Astrocyte (in vitro differentiated cells and primary cell): ENCODE measurements around the gene SDC4. TPM values are rescaled to one million over a fixed set of nuclear protein-coding genes. Genes with fewer than 3 reads are reported as not detected.

Experiments
- DNase-seq: peaks from one replicate; pipeline ENCODE4 v3.0.0-alpha.2; 2010; ENCODE audit warnings: low read depth
- FAIRE-seq: peaks from 2 replicates; lab custom pipeline; 2011; peaks lifted over from hg19 to GRCh38; lab: Jason Lieb, UNC
- H2AFZ ChIP-seq: 2 replicates; pipeline ENCODE4 v1.6.0; 2012; ENCODE audit warnings: low read depth, low read length, inconsistent platforms
- H3K27ac ChIP-seq: 2 replicates; pipeline ENCODE4 v1.5.1; 2011; ENCODE audit warnings: low read depth, low read length, inconsistent platforms
- H3K27me3 ChIP-seq: 2 replicates; pipeline ENCODE4 v1.6.0; 2011; ENCODE audit warnings: low read length, inconsistent platforms; ENCODE audit not compliant: insufficient read depth
- H3K36me3 ChIP-seq: 2 replicates; pipeline ENCODE4 v1.5.1; 2011; ENCODE audit warnings: low read length, inconsistent platforms; ENCODE audit not compliant: insufficient read depth
- H3K4me1 ChIP-seq: 2 replicates; pipeline ENCODE4 v1.5.1; 2011; ENCODE audit warnings: low read length, inconsistent platforms; ENCODE audit not compliant: insufficient read depth
- H3K4me2 ChIP-seq: 2 replicates; pipeline ENCODE4 v1.6.0; 2012; ENCODE audit warnings: low read length, inconsistent platforms
- H3K4me3 ChIP-seq: 2 replicates; pipeline ENCODE4 v1.5.1; 2011; ENCODE audit warnings: low read depth, mild to moderate bottlenecking, low read length, inconsistent platforms; ENCODE audit not compliant: insufficient read depth
- H3K79me2 ChIP-seq: 2 replicates; pipeline ENCODE4 v1.6.0; 2012; ENCODE audit warnings: mild to moderate bottlenecking, low read length, inconsistent platforms; ENCODE audit not compliant: insufficient read depth
- H3K9ac ChIP-seq: 2 replicates; pipeline ENCODE4 v1.6.0; 2012; ENCODE audit warnings: mild to moderate bottlenecking, low read length, inconsistent platforms
- H3K9me3 ChIP-seq: 2 replicates; pipeline ENCODE4 v1.5.1; 2012; ENCODE audit warnings: low read depth, mild to moderate bottlenecking, low read length, inconsistent platforms; ENCODE audit not compliant: insufficient read depth
- H4K20me1 ChIP-seq: 2 replicates; pipeline ENCODE4 v1.6.0; 2012; ENCODE audit warnings: low read length, inconsistent platforms; ENCODE audit not compliant: insufficient read depth
- H3K27ac Mint-ChIP-seq: one replicate; pipeline ENCODE4 v1.8.0; 2021; ENCODE audit warnings: mild to moderate bottlenecking, mixed read lengths; ENCODE audit not compliant: unreplicated experiment
- H3K27me3 Mint-ChIP-seq: one replicate; pipeline ENCODE4 v1.8.0; 2021; ENCODE audit warnings: low read depth, mixed read lengths; ENCODE audit not compliant: unreplicated experiment
- H3K36me3 Mint-ChIP-seq: one replicate; pipeline ENCODE4 v1.8.0; 2021; ENCODE audit warnings: low read depth, mixed read lengths; ENCODE audit not compliant: unreplicated experiment
- H3K4me1 Mint-ChIP-seq: one replicate; pipeline ENCODE4 v1.8.0; 2021; ENCODE audit warnings: low read depth, mixed read lengths; ENCODE audit not compliant: unreplicated experiment
- H3K4me3 Mint-ChIP-seq: one replicate; pipeline ENCODE4 v1.8.0; 2021; ENCODE audit warnings: mild to moderate bottlenecking, moderate library complexity, mixed read lengths; ENCODE audit not compliant: unreplicated experiment
- H3K9me3 Mint-ChIP-seq: one replicate; pipeline ENCODE4 v1.8.0; 2021; ENCODE audit warnings: mild to moderate bottlenecking, mixed read lengths; ENCODE audit not compliant: unreplicated experiment
- EZH2 ChIP-seq: IDR thresholded peaks from 2 replicates; pipeline ENCODE4 v1.6.1; 2012; ENCODE audit warnings: mild to moderate bottlenecking, low read length, inconsistent platforms; ENCODE audit not compliant: insufficient read depth
- total RNA-seq: library from RNA; stranded (reverse); gene quantifications from 2 replicates; pipeline ENCODE4 v1.2.1, GENCODE V29; 2021
- TF ChIP-seq, protein P1 (sequence below): IDR thresholded peaks from 2 replicates; pipeline ENCODE4 v1.5.1; 2011; ENCODE audit warnings: low read depth, mild to moderate bottlenecking, inconsistent platforms, low read length, moderate library complexity; ENCODE audit not compliant: insufficient read depth

Gene SDC4
- total RNA-seq, 1 donor from 2014 or later = 135 TPM

DNA sequence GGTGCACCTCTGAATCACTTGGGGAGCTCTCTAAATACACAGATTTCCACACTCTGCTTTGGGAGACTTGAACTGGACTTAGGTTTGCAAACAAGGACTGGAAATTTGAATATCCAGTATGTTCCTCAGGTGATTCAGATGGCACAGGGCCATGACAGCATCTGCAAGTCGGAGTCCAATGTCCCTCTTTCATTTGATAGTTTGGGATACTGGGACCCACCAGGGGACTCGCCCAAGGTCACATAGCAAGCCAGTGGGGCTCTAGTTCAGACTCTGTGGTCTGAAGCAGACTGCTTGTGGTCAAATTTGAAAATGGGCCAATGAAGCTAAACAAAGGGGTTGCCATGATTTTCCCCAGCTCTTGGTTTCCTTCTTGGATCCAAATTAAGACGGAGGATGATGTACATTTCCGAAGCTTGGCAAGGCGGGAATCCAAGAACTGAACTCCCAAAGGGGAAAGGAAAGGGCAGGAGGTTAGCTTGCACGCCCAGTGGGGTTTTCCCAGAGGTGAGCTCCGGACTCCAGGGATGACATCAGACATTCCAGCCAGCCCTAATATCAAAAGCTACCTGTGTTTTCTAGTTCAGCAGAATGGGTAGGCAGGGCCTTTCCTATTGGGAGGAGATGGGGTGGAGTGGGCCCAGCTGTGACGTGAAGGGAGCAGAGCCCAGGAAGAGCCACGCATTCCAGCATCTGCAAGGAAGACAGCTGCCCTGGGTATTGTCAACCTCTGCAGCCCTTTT, 11.4 kb upstream of the SDC4 start:
- H3K27ac ChIP-seq = peak overlapping the region; percentile 59
- H3K4me2 ChIP-seq = peak overlapping the region; percentile 69
- no peak for FAIRE-seq

DNA sequence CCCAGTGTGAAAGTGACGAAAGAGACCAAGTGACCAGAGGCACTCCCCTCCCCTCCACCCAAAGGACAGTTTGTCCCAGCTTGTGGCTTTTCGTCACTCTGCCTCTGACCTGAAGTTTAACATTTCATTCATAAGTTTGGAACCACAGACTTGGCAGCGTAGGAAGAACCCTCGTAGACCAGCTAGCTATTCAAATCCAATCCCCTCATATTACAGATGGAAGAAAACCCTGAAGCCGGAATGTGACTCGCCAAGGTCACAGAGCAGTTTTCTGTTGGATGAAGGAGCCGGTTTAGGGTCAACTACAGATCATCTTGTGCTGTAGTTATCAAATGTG, 10.8 kb upstream of the SDC4 start:
- H3K4me3 Mint-ChIP-seq = no peak overlapping the region
- Histone ChIP-seq H4K20me1 (peaks cover 6% of the 10 kb centered on the region), H3K36me3 (no peaks in the 10 kb centered on the region), H3K4me3 (peak overlapping the region; percentile 4), H2AFZ (no peak overlapping the region), H3K9me3 (no peaks in the 10 kb centered on the region), H3K4me1 (peaks cover 64% of the 10 kb centered on the region), H3K9ac (peak overlapping the region; percentile 30), H3K27me3 (no peaks in the 10 kb centered on the region), H3K4me2 (peak overlapping the region; percentile 69), H3K27ac (peak overlapping the region; percentile 59), H3K79me2 (peaks cover 9% of the 10 kb centered on the region)
- DNase-seq = peak; percentile 79
- FAIRE-seq = no peak
- peaks cover 48% of the 10 kb centered on the region for H3K4me1 Mint-ChIP-seq
- H3K27me3 Mint-ChIP-seq = no peaks in the 10 kb centered on the region
- no peaks in the 10 kb centered on the region for H3K36me3 Mint-ChIP-seq
- TF ChIP-seq EZH2 = no peak
- TF ChIP-seq, protein P1, sequence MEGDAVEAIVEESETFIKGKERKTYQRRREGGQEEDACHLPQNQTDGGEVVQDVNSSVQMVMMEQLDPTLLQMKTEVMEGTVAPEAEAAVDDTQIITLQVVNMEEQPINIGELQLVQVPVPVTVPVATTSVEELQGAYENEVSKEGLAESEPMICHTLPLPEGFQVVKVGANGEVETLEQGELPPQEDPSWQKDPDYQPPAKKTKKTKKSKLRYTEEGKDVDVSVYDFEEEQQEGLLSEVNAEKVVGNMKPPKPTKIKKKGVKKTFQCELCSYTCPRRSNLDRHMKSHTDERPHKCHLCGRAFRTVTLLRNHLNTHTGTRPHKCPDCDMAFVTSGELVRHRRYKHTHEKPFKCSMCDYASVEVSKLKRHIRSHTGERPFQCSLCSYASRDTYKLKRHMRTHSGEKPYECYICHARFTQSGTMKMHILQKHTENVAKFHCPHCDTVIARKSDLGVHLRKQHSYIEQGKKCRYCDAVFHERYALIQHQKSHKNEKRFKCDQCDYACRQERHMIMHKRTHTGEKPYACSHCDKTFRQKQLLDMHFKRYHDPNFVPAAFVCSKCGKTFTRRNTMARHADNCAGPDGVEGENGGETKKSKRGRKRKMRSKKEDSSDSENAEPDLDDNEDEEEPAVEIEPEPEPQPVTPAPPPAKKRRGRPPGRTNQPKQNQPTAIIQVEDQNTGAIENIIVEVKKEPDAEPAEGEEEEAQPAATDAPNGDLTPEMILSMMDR = no peak
- no peak overlapping the region for H3K27ac Mint-ChIP-seq
- H3K9me3 Mint-ChIP-seq = no peaks in the 10 kb centered on the region

More for the DNA sequence above, 11.4 kb upstream of the SDC4 start:
- H2AFZ ChIP-seq = peak overlapping the region; percentile 19
- DNase-seq = peak; percentile 79
- H3K9ac ChIP-seq = peak overlapping the region; percentile 30
- Mint-ChIP-seq H3K27ac (no peak overlapping the region), H3K9me3 (no peaks in the 10 kb centered on the region), H3K36me3 (no peaks in the 10 kb centered on the region), H3K4me3 (no peak overlapping the region), H3K27me3 (no peaks in the 10 kb centered on the region), H3K4me1 (peaks cover 42% of the 10 kb centered on the region)
- peaks cover 60% of the 10 kb centered on the region for H3K4me1 ChIP-seq
- H3K36me3 ChIP-seq = no peaks in the 10 kb centered on the region
- no peak overlapping the region for H3K4me3 ChIP-seq
- no peaks in the 10 kb centered on the region for H3K9me3 ChIP-seq
- peaks cover 8% of the 10 kb centered on the region for H4K20me1 ChIP-seq
- TF ChIP-seq, protein P1 = no peak
- H3K79me2 ChIP-seq = peaks cover 11% of the 10 kb centered on the region
- no peaks in the 10 kb centered on the region for H3K27me3 ChIP-seq
